HG02678 (cell line): ENCODE data around the gene MARCHF5.
"Not testable (repeated sequence)": the region's sequence is repeated elsewhere in the genome, so short reads cannot be mapped to it uniquely, and the experiment has no call there.

Source experiments
- ATAC-seq: cut with Tn5 transposase; IDR thresholded peaks from one replicate; pipeline ENCODE4 v1.9.1; 2021; ENCODE audit warnings: mild to moderate bottlenecking, moderate library complexity; ENCODE audit not compliant: unreplicated experiment

MARCHF5 gene

DNA sequence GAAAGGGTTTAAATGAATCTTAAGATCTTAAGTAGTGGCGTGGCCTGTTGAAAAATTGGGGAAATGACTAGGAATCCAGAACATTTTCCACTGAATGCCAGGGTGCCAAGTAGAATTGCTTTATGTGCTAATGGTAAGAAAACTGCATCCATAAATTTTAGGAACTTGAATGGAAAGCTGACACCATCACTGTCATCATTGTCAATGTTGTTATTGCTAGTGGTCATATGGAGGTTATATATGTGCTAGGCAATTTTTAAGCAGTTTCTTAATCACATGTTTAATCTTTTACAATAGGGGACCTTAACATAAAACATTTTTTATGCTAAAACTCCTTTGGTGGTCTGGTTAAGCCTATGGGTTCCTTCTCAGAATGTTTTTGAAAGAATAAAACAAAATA is 13.1 kb downstream of the MARCHF5 start:
- ATAC-seq: no peak

DNA sequence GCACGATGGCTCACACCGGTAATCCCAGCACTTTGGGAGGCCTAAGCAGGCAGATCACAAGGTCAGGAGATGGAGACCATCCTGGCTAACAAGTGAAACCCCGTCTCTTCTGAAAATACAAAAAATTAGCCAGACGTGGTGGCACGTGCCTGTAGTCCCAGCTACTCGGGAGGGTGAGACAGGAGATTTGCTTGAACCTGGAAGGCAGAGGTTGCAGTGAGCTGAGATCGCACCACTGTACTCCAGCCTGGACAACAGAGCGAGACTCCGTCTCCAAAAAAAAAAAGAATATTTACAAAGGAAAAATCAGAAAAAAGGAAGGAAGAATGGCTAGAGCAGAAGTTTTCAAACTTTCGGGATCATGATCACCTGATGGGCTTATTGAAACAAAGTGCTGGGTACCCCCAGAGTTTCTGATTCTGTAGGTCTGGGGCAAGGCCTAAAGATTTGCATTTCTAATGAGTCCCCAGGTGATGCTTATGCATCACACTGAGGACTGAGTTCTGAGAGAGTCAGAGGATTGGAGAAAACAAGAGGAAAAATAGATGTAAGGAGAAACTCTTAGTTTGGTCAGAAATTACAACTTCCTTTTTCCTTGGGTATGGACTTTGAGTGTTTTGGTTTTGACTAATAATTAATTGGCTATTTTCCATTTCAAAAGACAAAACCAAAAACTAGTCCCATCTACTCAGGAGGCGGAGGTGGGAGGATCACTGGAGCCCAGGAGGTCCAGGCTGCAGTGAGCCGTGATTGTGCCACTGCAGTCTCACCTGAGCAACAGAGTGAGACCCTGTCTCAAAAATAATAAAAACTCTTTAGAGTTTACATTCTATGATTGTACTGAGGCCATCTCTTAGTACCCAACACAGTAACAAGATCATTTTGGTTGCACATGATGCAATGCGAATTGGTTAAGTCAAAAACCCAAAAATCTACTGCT is 14.4 kb downstream of the MARCHF5 start:
- ATAC-seq: no peak

DNA sequence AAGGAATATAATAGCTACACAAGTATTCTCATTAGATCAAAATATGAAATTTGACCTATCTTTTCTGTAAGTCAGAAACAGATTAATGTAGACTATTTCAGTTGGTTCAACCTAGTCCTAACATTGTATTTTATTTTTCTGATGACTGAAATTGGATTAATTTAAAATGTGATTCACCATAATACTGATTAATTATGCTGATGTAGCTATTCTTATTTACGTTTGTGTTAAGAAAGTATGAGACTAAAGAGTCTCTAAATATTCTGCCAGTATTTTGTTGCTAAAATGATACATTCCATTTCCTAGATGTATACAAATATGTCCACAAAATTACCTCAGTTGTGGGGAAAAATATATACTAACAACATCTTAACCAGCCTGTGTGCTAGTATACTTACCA is 18.3 kb downstream of the MARCHF5 start:
- no peak for ATAC-seq

DNA sequence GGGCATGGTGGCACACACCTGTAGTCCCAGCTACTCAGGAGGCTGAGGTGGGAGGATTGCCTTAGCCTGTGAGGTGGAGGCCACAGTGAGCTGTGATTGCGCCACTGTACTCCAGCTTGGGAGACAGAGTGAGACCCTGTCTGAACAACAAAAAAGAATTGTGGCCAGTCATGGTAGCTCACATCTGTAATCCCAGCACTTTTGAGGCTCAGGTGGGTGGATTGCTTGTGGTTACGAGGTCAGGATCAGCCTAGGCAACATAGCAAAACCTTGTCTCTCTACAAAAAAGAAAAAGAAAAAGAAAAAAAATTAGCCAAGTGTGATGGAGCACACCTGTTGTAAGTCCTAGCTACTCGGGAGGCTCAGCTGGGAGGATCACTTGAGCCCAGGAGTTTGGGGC is 22.8 kb downstream of the MARCHF5 start:
- no peak for ATAC-seq

DNA sequence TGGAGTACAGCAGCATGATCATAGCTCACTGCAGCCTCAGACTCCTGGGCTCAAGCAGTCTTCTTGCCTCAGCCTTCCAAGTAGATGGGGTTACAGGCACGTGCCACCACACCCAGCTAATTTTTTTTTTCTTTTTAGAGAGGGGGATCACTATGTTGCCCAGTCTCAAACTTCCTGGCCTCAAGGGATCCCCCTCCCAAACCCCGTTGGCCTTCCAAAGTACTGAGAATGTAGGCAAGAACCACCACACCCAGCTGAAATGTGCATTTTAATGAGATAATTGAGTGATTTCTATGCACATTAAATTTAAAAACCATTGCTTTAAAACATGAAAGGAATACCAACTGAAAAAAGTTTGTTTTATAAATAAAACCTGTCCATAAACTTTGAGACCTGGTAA is 25.6 kb downstream of the MARCHF5 start:
- ATAC-seq: no peak

DNA sequence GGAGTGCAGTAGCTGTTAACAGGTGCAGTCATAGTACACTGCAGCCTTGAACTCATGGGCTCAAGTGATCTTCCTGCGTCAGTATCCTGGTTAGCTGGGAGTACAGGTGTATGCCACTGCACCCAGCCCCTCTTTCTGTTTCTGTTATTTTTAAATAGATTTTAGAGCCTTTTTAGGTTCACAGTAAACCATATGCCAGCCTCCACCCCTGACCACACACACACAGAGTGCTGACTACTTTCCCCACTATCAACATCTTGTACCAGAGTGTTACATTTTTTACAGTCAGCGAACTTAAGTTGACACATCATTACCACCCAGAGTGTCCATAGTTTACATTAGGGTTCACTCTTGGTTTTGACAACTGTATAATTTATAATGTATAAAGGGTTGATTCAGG is 32.1 kb downstream of the MARCHF5 start:
- ATAC-seq: no peak

DNA sequence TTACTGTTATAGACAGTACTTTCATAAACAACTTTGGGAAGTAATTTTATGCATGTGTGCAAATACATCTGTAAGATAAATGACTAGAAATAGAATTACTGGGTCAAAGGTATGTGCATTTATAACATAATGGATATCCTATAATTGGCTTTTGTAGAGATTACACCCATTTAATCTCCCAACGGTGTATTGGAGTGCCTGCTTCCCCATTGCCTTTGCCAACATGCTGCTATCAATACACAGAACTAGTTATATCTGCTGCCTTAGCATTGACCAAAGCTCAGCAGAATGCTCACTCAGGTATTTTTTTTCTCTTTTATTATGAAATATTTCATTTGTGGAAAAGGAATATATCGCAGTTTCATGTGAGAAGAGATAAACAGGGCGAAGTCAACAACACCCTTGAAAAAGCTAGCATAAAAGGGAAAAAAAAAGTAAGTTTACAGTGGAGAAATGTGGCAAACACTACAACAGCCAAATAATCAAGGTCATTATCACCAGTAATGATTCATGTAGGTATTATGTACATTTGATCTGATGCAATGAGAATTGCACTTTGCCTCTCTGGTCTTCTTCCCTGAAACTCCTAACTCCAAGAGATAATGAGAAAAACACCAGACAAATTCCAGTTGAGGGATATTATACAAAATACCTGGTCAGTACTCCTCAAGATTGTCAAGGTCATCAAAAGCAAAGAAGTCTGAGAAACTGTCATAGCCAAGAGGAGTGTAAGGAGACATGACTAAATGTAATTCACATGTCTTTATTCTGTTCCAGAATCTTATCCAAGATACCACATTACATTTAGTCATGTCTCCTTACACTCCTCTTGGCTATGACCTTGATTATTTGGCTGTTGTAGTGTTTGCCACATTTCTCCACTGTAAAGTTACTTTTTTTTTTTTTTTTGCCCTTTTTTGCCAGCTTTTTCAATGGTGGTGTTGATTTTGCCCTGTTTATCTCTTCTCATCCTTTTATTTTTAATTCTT is 36.8 kb downstream of the MARCHF5 start:
- ATAC-seq: no peak

DNA sequence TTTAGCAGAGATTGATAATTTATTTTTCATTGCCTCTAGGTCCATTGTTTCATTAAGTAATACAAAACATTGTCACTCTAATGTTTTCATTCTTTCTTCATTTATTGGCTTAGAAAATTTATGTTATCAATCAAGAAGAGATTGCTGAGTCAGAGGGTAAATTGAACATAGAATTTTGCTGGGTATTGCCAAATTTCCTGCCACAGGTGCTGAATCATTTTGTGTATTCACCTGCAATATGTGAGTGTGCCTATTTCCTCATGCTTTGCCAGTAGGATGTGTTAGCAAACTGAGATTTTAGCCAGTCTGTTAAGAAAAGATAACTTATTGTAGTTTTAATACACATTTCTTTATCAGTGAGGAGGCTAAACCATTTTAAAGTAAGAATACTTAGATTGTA is 38.0 kb downstream of the MARCHF5 start:
- no peak for ATAC-seq

DNA sequence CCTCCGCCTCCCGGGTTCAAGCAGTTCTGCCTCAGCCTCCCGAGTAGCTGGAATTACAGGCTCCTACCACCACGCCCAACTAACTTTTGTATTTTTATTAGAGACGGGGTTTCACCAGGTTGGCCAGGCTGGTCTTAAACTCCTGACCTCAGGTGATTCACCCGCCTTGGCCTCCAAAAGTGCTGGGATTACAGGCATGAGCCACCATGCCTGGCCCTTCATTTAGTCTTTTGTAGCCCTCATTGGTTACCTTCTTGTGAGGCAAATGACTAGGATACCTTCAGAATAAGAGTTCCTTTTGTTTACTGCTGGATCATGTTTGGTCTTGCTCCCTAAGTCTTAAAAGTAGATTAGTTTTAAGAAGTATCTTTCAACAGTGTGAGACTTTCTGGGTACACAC is 39.0 kb downstream of the MARCHF5 start:
- ATAC-seq: not testable (repeated sequence)

DNA sequence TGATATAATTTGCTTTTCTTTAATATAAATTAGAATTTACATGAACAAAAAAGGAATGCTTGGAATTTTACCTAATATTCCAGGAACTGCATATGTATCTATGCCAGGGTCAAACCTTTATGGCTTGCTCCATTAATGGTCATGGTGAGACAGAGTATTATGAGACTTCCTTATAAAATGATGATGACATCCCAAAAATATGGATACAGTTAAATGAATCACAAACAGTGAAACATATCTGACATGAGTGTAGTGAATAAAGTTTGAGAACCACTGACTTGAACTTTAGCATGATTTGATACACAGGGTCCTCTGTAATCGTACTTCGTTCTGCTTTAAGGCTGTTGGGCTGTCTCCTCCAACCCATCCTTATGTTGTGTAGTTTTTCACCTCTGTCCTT is 51.8 kb downstream of the MARCHF5 start:
- ATAC-seq: no peak

DNA sequence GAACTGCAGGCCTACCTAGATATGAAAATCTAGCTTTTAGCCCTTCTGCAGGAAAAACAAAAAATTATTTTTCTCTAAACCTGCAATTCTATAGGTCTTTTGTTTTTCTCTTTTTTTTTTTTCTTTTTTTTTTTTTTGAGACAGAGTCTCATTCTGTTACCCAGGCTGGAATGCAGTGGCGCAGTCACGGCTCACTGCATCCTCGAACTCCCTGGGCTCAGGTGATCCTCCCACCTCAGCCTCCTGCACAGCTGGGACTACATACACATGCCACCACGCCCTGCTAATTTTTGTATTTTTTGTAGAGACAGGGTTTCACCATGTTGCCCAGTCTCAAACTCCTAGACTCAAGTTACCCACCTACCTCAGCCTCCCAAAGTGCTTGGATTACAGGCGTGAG is 54.6 kb downstream of the MARCHF5 start:
- ATAC-seq: not testable (repeated sequence)

DNA sequence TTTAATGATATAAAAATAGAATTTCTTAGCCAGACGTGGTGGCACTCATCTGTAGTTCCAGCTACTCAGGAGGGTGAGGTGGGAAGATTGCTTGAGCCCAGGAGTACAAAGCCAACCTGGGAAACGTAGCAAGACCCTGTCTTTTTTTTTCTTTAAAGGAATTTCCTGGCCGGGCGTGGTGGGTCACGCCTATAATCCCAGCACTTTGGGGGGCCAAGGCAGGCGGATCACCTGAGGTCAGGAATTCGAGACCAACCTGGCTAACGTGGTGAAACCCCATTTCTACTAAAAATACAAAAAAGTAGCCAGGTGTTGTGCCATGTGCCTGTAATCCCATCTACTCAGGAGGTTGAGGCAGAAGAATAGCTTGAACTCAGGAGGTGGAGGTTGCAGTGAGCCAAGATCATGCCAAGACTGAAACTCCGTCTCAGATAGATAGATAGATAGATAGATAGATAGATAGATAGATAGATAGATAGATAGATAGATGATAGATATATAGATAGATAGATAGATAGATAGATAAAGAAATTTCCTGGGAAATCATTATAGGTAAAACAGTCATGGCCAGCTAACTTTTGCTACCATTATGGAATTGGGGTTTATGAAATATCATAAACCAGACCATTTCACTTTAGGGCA is 56.2 kb downstream of the MARCHF5 start:
- ATAC-seq: not testable (repeated sequence)

DNA sequence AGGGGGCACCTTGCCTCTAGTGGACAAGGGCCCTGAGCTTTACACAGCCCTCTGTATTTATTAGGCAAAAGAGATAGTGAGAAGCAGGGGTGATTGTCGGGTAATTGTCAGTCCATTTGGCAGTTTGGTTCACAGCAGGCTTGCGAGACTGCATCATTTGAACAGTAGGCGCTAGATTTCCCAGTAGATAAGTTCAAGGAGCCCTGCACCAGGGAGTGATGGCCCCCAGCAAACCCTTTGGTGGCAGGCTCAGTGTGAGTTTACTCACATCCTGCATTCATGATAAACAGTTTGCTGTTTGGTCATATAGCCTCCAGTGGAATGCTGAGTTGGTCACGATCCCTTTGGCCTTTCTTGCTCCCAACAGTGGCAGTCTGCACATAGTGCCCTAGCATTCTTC is 59.4 kb downstream of the MARCHF5 start:
- ATAC-seq: no peak

DNA sequence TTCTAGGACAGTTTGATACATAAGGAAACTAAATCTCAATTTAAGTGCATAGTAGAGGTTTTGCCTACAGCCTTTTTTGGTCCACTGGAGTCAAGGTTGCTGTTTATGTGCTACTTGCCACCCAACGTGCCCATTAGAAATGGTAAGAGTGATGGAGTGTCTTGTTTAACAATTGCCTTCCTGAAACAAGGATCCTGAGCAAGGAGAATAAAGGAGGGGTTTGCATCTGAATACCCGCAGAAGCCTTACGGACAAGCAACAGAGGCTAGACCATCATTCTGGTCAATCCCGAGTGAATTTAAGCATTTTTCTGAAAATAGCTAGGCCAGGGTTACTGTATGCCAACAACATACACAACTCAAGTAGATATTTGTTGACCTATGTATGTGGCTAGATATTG is 63.6 kb downstream of the MARCHF5 start:
- ATAC-seq: no peak

DNA sequence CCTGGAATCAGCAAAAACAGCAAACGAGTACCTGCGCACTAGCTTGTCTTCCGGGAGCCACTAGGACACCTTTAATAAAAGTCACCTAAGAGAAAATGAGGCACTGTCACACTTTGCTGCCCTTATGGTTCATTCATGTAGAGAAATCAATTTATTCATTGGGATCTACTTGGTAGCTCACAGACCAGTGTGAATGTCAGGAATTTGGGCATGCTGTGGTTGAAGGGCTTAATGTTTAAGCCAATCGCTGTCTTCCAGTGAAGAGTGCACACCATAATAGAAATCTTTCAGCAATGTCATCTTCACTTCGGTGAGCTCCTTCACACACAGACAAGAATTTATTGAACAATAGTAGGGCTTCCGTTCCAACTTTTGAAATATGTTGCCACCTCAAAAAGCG is 65.1 kb downstream of the MARCHF5 start:
- ATAC-seq: no peak

DNA sequence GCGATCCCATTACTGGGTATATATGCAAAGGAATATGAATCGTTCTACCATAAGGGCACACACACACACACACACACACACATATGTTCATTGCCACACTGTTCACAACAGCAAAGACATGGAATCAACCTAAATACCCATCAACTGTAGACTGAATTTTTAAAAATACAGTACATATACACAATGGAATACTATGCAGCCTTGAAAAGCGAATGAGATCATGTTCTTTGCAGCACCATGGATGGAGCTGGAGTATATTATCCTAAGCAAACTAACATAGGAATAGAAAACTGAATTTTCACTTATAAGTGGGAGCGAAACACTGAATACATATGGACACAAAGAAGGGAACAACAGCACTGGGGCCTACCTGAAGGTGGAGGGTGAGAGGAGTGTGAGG is 72.5 kb downstream of the MARCHF5 start:
- no peak for ATAC-seq

DNA sequence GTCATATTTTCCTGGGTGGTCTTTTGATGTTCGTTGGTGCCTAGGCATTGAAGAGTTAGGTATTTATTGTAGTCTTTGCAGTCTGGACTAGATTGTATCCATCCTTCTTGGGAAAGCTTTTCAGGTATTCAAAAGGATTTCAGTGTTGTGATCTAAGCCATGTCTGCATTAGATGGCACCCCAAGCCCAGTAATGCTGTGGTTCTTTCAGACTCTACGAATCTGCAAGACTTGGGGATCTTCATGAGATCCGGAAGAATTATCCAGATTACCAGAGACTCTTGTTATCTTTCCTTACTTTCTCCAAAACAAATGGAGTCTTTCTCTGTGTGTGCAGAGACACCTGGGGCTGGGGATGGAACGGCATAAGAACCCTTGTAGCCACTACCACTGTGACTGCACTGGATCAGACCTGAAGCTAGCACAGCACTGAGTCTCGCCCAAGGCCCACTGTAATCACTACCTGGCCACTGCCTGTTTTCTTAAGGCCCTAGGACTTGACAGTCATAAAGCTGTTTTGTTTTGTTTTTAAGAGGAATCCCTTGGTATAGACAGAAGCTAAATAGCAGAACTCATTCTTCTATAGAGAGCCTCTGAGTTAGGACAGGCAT is 75.5 kb downstream of the MARCHF5 start:
- ATAC-seq: no peak

DNA sequence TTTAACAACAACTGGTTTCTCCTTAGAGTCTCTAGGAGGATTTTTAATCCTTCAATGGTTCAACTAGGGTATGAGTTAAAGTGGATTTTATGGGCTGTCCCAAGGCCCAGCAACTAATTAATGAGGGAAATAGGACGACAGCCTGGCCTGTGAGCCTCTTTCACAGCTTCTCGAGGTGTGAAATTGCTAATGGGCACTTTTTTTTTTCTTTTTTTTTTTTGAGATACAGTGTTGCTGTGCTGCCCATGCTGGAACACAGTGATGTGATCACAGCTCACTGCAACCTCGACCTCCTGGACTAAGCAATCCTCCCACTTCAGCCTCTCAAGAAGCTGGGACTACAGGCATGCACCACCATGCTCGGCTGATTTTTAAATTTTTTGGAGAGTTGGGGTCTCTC is 87.0 kb downstream of the MARCHF5 start:
- no peak for ATAC-seq

DNA sequence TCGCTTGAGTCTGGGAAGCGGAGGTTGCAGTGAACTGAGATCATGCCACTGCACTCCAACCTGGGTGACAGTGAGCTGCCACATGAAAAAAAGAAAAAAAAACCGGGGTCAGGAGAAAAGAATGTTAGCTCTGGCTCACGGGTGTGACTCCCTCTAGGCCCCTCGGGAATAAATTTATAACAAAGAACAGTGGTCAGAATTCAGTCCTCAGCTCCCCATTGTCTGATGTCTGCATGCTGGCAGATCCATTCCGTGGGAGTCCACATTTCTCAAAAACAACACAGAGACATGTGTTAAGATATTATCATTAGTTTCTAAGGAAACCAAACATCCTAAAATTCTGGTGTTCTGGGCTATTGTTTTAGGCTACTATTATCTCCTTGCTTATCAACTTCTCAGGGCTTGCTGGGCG is 90.6 kb downstream of the MARCHF5 start:
- no peak for ATAC-seq

DNA sequence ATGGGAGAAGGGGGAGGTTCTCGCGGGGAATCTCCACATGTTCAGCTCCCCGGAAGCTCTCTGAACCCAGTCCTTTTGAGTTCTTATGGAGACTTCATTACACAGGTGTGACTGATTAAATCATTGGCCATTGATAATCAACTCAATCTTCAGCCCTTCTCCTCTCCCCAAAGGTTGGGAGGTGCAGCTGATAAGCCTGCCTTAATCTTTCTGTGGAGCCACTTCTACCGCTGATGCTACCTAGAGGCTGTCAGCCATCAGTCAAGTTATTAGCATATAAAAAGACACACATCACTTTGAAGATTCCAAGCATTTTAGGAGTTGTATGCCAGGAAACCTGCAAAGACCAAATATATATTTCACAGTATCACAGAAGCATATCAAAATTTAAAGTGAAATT is 91.7 kb downstream of the MARCHF5 start:
- no peak for ATAC-seq

DNA sequence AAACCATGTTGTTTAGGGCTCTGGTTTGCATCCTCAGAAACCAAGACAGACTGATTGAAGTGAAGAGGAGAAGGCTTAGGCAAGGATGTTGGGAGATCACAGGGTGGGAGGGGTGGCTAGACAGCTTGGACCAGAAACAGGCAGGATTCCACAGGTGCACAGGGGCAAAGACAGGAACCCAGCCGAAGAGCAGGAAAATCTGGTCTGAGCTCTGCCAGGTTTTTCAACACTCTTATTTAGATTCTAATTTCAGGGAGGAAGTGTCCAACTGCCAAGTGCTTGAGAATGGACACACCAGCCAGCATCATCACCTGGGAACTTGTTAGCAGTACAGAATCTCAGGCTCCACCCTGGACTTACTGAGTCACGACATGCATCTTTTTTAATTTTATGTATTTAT is 93.8 kb downstream of the MARCHF5 start:
- no peak for ATAC-seq
